PC-3 (cell line): Measurements from ENCODE around the gene HTR3D.

Experiments
- CTCF ChIP-seq: fragments of 300-600 bp; sonication (generic); conservative IDR thresholded peaks from 2 replicates; pipeline ENCODE4 v1.5.1; 2017; ENCODE audit warnings: antibody characterized with exemption, low read depth, mild to moderate bottlenecking, low read length
- EZH2 ChIP-seq: fragments of 300-600 bp; sonication (generic); IDR thresholded peaks from one replicate; pipeline ENCODE4 v1.6.1; 2017; ENCODE audit warnings: antibody characterized with exemption, mild to moderate bottlenecking, low read length; ENCODE audit not compliant: unreplicated experiment
- EZH2phosphoT487 ChIP-seq: fragments of 300-600 bp; sonication (generic); IDR thresholded peaks from 2 replicates; pipeline ENCODE4 v1.6.1; 2018; ENCODE audit warnings: mild to moderate bottlenecking, antibody characterized with exemption, low read length, borderline replicate concordance

DNA sequence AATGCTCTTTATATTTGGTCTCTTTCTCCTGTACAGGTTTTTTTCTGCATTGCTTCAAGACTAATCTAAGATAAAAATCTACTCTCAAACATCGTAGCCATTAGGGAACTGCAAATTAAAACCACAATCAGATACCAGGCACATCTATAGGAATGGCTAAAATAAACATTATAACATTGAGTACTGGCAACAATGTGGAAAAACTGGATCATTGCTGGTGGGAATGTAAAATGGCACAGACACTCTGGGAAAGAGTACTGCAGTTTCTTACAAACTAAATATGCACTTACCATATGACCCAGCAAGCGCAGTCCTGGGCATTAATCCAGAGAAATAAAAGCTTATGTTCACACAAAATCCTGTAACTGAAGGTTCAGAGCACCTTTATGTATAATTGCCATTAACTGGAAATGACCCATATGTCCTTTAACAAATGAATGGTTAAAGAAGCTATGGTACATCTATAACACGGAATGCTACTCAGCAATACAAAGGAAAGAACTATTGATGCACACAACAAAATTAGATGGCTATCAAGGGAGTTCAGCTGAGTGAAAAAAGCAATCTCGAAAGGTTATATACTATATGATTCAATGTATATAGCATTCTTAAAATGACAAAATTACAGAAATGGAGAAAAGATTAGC, 20.2 kb upstream of the HTR3D start:
- TF ChIP-seq CTCF (no peak), EZH2phosphoT487 (no peak), EZH2 (no peak)
